Liver (tissue), 9 donors: ENCODE data around the gene ABHD6. TPM values are rescaled to one million over a fixed set of nuclear protein-coding genes. Genes with fewer than 3 reads are reported as not detected.
"Not testable (repeated sequence)": the region's sequence is repeated elsewhere in the genome, so short reads cannot be mapped to it uniquely, and the experiment has no call there.

ENCODE experiments used
- DNase-seq: peaks from one replicate; pipeline ENCODE4 v3.0.0-alpha.2; 2017; ENCODE audit warnings: low spot score
- H3K27ac ChIP-seq, 2 donors: one replicate each; pipeline ENCODE4 v1.7.0; 2013; ENCODE audit warnings: inconsistent platforms in 2 of 2, low read length in 2 of 2, control low read depth in 1 of 2, low read depth in 1 of 2, mild to moderate bottlenecking in 1 of 2
- H3K27me3 ChIP-seq, 4 donors: one replicate each; pipeline versions ENCODE4 v1.6.1 to v1.7.0; 2013; ENCODE audit warnings: low read length in 3 of 4, inconsistent platforms in 1 of 4, mild to moderate bottlenecking in 1 of 4, moderate library complexity in 1 of 4; ENCODE audit not compliant: control insufficient read depth in 4 of 4, insufficient read depth in 4 of 4
- H3K36me3 ChIP-seq, 4 donors: one replicate each; pipeline versions ENCODE4 v1.6.1 to v1.7.0; 2013; ENCODE audit warnings: low read length in 3 of 4, mild to moderate bottlenecking in 3 of 4, low read depth in 1 of 4, moderate library complexity in 1 of 4; ENCODE audit not compliant: control insufficient read depth in 4 of 4, insufficient read depth in 3 of 4
- H3K4me1 ChIP-seq, 4 donors: one replicate each; pipeline versions ENCODE4 v1.6.1 to v1.7.0; 2013; ENCODE audit warnings: low read length in 3 of 4, mild to moderate bottlenecking in 3 of 4, moderate library complexity in 1 of 4; ENCODE audit not compliant: control insufficient read depth in 4 of 4, insufficient read depth in 4 of 4
- H3K4me3 ChIP-seq, 3 donors: one replicate each; pipeline versions ENCODE4 v1.6.1 to v1.7.0; 2013; ENCODE audit warnings: low read length in 3 of 3, control low read depth in 1 of 3, low read depth in 1 of 3, mild to moderate bottlenecking in 1 of 3
- H3K9ac ChIP-seq, 2 donors: one replicate each; pipeline ENCODE4 v1.7.0; 2013; ENCODE audit warnings: low read length in 2 of 2, mild to moderate bottlenecking in 2 of 2, moderate library complexity in 2 of 2, control low read depth in 1 of 2, low read depth in 1 of 2
- H3K9me3 ChIP-seq, 4 donors: one replicate each; pipeline versions ENCODE4 v1.6.1 to v1.7.0; 2013; ENCODE audit warnings: low read length in 3 of 4; ENCODE audit not compliant: control insufficient read depth in 4 of 4
- EGR1 ChIP-seq, 2 donors: IDR thresholded peaks; 2 replicates each; pipeline ENCODE4 v1.6.1; 2016 to 2018; ENCODE audit warnings: antibody characterized with exemption in 2 of 2, low read depth in 2 of 2
- GABPA ChIP-seq, 2 donors: IDR thresholded peaks in 1 of 2; conservative IDR thresholded peaks in 1 of 2; 2 replicates each; pipeline ENCODE4 v1.6.1; 2016; ENCODE audit warnings: antibody characterized with exemption in 2 of 2, mild to moderate bottlenecking in 1 of 2, moderate library complexity in 1 of 2
- HNF4A ChIP-seq, 2 donors: conservative IDR thresholded peaks; 2 replicates each; pipeline ENCODE4 v1.6.1; 2016; ENCODE audit warnings: antibody characterized with exemption in 2 of 2, mild to moderate bottlenecking in 2 of 2
- HNF4G ChIP-seq: IDR thresholded peaks from 2 replicates; pipeline ENCODE4 v1.6.1; 2016; ENCODE audit warnings: antibody characterized with exemption
- JUND ChIP-seq, 2 donors: IDR thresholded peaks; 2 replicates each; pipeline ENCODE4 v1.6.1; 2016; ENCODE audit warnings: antibody characterized with exemption in 2 of 2
- NR2F2 ChIP-seq: IDR thresholded peaks from 2 replicates; pipeline ENCODE4 v1.6.1; 2016; ENCODE audit warnings: antibody characterized with exemption
- RAD21 ChIP-seq, 2 donors: IDR thresholded peaks; 2 replicates each; pipeline ENCODE4 v1.6.1; 2016; ENCODE audit warnings: antibody characterized with exemption in 2 of 2, mild to moderate bottlenecking in 2 of 2
- RXRA ChIP-seq, 2 donors: IDR thresholded peaks; 2 replicates each; pipeline ENCODE4 v1.6.1; 2017 to 2018; ENCODE audit warnings: antibody characterized with exemption in 2 of 2, mild to moderate bottlenecking in 1 of 2
- TAF1 ChIP-seq: conservative IDR thresholded peaks from 2 replicates; pipeline ENCODE4 v1.6.1; 2016; ENCODE audit warnings: antibody characterized with exemption, mild to moderate bottlenecking
- WGBS: extraction: QIAGEN DNeasy Blood & Tissue Kit; methylation state at CpG from one replicate; pipeline ENCODE4 v1.1.7; 2013; 5-methylcytosine and 5-hydroxymethylcytosine counted together
- polyA plus RNA-seq, 2 donors: library from polyadenylated mRNA; stranded (reverse) in 1 of 2; unstranded in 1 of 2; fragments of 200-250 nt in 1 of 2; fragments of >200 nt in 1 of 2; fragmentation: Nextera tagmentation in 1 of 2; extraction: Ambion mirVana in 1 of 2; gene quantifications; one replicate each; pipeline versions ENCODE4 v1.2.1 to v1.2.3, GENCODE V29; 2013 to 2015
- total RNA-seq, 2 donors: library from RNA; depleted of rRNA; stranded (reverse); fragments of >200 nt; gene quantifications; one replicate each; pipeline ENCODE4 v1.2.3, GENCODE V29; 2014
- TF ChIP-seq, protein P1 (sequence below): fragments of 150-350 bp; IDR thresholded peaks from 2 replicates; pipeline ENCODE4 v1.5.1; 2017; ENCODE audit warnings: improper control_type of control experiment, low read depth, low read length; ENCODE audit not compliant: missing input control
- TF ChIP-seq, protein P2 (sequence below): IDR thresholded peaks from 2 replicates; pipeline ENCODE4 v1.6.1; 2016; ENCODE audit warnings: antibody characterized with exemption
- donor health status: healthy.
- donor health status: healthy.
- donor health status: healthy.
- donor health status: healthy.
- donor health status: healthy.

Gene ABHD6
- total and polyA plus RNA-seq, 4 donors, result 19.8 to 60.9 (median 38.3) TPM

DNA sequence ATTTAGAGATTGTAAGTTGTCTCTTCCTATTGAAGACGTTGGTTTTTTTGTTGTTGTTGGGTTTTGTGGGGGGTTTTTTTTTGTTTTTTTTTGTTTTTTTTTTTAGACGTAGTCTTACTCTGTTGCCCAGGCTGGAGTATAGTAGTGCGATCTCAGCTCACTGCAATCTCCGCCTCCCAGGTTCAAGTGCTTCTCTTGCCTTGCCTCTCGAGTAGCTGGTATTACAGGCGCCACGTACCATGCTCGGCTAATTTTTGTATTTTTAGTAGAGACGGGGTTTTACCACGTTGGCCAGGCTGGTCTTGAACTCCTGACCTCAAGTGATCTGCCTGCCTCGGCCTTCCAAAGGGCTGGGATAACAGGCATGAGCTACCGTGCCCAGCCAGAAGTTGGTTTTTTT lies 101.6 kb downstream of the ABHD6 start:
- H3K9ac ChIP-seq, H3K36me3 ChIP-seq, H3K9me3 ChIP-seq, H3K4me3 ChIP-seq, H3K27ac ChIP-seq, H3K27me3 ChIP-seq, DNase-seq: not testable (repeated sequence)
- H3K4me1 ChIP-seq, result peaks cover 8 to 19% (median 12%) of the 10 kb centered on the region in 4 donors
- 97% methylated on average over 12 of the region's 12 CpGs for WGBS

DNA sequence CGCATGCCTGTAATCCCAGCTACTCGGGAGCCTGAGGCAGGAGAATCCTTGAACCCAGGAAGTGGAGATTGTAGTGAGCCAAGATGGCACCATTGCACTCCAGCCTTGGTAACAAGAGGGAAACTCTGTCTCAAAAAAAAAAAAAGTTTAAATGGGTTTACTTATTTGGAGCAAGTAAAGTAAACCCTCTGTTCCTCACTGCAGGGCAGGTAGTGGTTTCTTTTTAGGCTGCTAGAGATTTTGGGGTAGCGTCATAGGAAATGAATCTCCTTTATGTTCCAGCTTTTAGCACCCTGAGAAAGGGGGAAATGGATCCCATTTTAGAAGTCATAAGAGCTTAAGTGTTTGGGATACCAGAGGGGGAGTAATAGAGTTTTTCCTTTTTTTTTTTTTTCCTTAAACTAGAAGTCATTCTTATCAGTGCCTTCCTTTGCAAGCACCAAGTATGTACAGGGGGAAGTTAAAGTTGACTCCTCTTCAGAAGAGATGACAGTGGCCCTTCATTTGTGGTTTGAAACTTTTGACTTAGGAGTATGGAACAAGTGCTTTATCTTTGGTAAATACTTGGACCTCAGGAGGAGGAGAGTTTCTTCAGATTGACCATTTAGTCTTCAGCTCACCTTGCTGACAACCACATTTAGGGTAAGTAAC lies 103.1 kb downstream of the ABHD6 start:
- H3K4me1 ChIP-seq, result peaks cover under 1 to 10% (median 4%) of the 10 kb centered on the region in 4 donors
- no peak overlapping the region for H3K27ac ChIP-seq
- no peak for TF ChIP-seq NR2F2
- no peak for TF ChIP-seq RAD21 (IDR thresholded peaks at IDR 0.05)
- no peak for TF ChIP-seq JUND (IDR thresholded peaks at IDR 0.05)
- no peak overlapping the region for H3K9ac ChIP-seq
- no peaks in the 10 kb centered on the region for H3K9me3 ChIP-seq
- H3K27me3 ChIP-seq, result no peaks in the 10 kb centered on the region
- DNase-seq, result no peak
- H3K4me3 ChIP-seq, result no peak overlapping the region
- peaks cover 0 to 3% (median 0%) of the 10 kb centered on the region in 4 donors for H3K36me3 ChIP-seq
- 97% methylated on average over 3 of the region's 3 CpGs for WGBS

DNA sequence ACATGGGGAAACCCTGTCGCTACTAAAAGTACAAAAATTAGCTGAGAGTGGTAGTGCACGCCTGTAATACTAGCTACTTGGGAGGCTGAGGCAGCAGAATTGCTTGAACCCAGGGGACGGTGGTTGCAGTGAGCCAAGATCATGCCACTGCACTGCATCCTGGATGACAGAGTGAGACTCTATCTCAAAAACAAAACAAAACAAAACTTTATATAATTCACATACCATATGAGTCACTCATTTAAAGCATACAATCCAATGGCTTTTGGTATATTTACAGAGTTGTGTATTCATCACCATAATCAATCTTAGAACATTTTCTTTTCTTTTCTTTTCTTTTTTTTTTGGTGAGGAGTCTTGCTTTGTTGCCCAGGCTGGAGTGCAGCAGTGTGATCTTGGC lies 103.8 kb downstream of the ABHD6 start:
- Histone ChIP-seq H3K9me3 (no peaks in the 10 kb centered on the region), H3K9ac (no peak overlapping the region), H3K4me1 (peaks cover 0 to 9% (median 4%) of the 10 kb centered on the region in 4 donors), H3K4me3 (no peak overlapping the region), H3K27ac (no peak overlapping the region), H3K36me3 (peaks cover 0 to 3% (median 0%) of the 10 kb centered on the region in 4 donors), H3K27me3 (no peaks in the 10 kb centered on the region)
- TF ChIP-seq, protein P1, sequence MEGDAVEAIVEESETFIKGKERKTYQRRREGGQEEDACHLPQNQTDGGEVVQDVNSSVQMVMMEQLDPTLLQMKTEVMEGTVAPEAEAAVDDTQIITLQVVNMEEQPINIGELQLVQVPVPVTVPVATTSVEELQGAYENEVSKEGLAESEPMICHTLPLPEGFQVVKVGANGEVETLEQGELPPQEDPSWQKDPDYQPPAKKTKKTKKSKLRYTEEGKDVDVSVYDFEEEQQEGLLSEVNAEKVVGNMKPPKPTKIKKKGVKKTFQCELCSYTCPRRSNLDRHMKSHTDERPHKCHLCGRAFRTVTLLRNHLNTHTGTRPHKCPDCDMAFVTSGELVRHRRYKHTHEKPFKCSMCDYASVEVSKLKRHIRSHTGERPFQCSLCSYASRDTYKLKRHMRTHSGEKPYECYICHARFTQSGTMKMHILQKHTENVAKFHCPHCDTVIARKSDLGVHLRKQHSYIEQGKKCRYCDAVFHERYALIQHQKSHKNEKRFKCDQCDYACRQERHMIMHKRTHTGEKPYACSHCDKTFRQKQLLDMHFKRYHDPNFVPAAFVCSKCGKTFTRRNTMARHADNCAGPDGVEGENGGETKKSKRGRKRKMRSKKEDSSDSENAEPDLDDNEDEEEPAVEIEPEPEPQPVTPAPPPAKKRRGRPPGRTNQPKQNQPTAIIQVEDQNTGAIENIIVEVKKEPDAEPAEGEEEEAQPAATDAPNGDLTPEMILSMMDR, result no peak
- TF ChIP-seq EGR1 (IDR thresholded peaks at IDR 0.05; ENCODE audit: low read depth in 2 of 2) (no peak), TAF1 (no peak), HNF4A (conservative IDR thresholded peaks at IDR 0.05) (no peak), NR2F2 (no peak)
- TF ChIP-seq, protein P2, sequence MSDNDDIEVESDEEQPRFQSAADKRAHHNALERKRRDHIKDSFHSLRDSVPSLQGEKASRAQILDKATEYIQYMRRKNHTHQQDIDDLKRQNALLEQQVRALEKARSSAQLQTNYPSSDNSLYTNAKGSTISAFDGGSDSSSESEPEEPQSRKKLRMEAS, result no peak
- 92% methylated on average over 3 of the region's 3 CpGs for WGBS
- no peak for DNase-seq

DNA sequence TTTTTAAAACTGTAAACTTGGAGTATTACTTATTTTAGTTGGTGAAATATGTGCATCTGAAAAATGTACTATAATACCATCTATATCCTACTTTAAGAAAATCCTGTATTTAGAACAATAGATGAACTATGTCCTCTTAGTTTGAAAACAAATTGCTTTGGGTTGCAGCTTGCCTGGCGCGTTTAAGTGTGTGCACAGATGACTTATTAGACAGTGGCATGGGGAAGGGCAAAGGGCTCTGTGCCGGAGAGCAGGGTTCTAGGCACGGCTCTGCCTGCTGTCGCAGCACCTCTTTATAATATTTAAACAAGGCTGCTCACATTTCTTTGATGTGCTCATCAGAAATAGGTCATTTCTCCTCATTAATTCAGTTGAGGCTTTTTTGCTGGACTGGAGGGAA lies 105.1 kb downstream of the ABHD6 start:
- no peak for TF ChIP-seq GABPA (IDR thresholded peaks at IDR 0.05 in 1 of 2, conservative IDR thresholded peaks at IDR 0.05 in 1 of 2)
- peak; percentile 56 for TF ChIP-seq RXRA (IDR thresholded peaks at IDR 0.05)
- TF ChIP-seq HNF4A (conservative IDR thresholded peaks at IDR 0.05), result peak; percentile 59 to 74
- TF ChIP-seq HNF4G, result no peak
- no peak for TF ChIP-seq RAD21 (IDR thresholded peaks at IDR 0.05)
- TF ChIP-seq TAF1, result no peak
- TF ChIP-seq, protein P1, result no peak
- H3K27me3 ChIP-seq, result no peaks in the 10 kb centered on the region
- H3K4me1 ChIP-seq, result peaks cover 0 to 9% (median 4%) of the 10 kb centered on the region in 4 donors
- no peak overlapping the region for H3K4me3 ChIP-seq
- no peaks in the 10 kb centered on the region for H3K9me3 ChIP-seq
- no peak for DNase-seq
- no peak overlapping the region for H3K9ac ChIP-seq
- 24% methylated on average over 5 of the region's 5 CpGs for WGBS
- peaks cover 0 to 3% (median 0%) of the 10 kb centered on the region in 4 donors for H3K36me3 ChIP-seq
- peak overlapping the region in 1 of 2 donors; percentile 35 for H3K27ac ChIP-seq
